GM10266 (cell line): ENCODE data around the gene CCDC88A.

Experiments used
- DNase-seq: peaks from one replicate; pipeline ENCODE4 v3.0.0; 2012; ENCODE audit errors: extremely low spot score
- TF ChIP-seq, protein P1 (sequence below): IDR thresholded peaks from 2 replicates; pipeline ENCODE4 v1.5.1; 2012; ENCODE audit warnings: mild to moderate bottlenecking, low read depth; ENCODE audit not compliant: control insufficient read depth, insufficient read depth; ENCODE audit errors: missing control alignments

CCDC88A gene

DNA sequence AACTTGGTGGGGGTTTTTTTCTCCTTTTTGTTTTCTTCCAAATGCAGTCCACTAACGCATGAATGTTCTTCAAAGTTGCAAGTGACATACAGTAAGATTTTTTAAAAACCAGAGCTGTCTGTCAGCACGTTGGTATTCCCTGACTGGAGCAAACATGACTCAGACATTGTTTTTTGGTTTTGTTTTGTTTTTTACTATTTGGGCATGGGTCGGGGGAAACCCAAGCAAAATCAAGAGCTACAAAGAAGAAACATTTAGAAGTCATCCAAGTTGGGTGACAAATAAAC, 726 bp upstream of the CCDC88A start:
- TF ChIP-seq, protein P1, sequence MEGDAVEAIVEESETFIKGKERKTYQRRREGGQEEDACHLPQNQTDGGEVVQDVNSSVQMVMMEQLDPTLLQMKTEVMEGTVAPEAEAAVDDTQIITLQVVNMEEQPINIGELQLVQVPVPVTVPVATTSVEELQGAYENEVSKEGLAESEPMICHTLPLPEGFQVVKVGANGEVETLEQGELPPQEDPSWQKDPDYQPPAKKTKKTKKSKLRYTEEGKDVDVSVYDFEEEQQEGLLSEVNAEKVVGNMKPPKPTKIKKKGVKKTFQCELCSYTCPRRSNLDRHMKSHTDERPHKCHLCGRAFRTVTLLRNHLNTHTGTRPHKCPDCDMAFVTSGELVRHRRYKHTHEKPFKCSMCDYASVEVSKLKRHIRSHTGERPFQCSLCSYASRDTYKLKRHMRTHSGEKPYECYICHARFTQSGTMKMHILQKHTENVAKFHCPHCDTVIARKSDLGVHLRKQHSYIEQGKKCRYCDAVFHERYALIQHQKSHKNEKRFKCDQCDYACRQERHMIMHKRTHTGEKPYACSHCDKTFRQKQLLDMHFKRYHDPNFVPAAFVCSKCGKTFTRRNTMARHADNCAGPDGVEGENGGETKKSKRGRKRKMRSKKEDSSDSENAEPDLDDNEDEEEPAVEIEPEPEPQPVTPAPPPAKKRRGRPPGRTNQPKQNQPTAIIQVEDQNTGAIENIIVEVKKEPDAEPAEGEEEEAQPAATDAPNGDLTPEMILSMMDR: no peak
- no peak for DNase-seq

DNA sequence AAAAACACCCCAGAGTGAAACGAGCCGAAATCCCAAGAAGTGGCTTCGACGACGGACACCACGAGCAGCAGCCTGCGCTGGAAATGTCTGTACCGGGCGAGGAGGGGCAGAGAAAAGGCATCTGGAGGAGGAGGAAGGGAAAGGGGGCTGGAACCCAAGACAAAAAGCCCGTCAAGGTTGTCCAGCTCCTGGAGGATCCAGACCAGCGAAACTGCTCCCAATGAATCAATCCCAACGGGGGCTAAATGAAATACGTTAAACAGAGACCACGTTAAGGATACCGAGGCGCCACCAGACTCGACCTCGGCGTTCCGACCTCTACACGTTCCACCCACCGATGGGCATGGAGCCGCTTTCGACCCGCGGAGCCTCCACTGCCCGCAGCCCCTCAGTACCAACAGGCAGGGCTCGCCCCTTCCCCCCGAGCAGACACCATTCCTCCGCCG, 400 bp downstream of the CCDC88A start:
- peak; percentile 34 for DNase-seq
- TF ChIP-seq, protein P1: no peak

DNA sequence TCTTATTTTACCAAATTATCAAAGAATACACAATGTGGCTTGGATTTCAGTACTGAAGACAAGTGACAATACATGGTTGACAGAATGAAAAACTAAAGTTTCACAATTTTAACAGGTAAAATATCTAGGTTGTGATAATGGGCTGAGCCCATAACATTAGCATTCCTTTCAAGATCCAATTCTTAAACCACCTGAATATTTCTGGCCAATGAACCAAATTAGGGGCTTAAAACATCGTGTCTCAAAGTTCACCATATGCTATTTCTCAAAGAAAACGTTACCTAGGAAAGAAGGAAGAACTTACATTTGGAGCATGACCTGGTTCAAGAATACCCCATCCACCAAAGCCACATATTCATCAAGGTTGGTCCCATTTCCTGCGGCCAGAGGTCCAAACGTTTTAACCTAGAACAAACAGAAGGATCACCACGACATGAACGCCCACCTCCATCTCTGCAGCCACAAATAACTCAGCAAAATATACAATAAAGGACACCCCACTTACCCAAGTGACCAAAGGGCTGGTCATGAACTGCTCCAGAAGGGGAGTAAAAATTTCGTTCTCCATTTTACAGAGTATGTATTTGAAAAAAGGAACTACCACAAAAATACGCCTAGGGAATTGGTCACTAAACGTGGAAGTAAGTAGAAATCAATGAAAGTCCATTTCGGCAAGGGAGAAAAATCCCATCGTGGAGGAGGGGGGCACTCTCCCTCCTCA, 984 bp downstream of the CCDC88A start:
- peak; percentile 22 for DNase-seq
- TF ChIP-seq, protein P1: no peak

DNA sequence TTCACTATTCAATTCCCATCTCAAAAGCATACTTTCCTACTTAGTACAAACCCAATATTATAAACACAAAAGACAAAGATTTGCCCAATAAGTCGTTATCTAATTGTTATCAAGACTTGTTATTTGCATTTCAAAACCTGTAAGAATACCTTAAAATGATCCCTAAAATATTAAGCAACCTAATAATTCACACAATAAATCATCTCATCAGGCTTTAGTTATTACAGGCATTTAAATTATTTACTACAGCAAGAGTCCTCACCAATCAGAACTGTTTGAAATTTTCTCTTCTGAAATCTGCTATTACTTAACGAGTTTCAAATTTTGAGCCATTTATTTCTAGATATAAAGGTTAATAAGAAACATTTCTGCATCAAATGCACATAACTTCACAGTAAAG, 1.6 kb downstream of the CCDC88A start:
- DNase-seq: no peak

DNA sequence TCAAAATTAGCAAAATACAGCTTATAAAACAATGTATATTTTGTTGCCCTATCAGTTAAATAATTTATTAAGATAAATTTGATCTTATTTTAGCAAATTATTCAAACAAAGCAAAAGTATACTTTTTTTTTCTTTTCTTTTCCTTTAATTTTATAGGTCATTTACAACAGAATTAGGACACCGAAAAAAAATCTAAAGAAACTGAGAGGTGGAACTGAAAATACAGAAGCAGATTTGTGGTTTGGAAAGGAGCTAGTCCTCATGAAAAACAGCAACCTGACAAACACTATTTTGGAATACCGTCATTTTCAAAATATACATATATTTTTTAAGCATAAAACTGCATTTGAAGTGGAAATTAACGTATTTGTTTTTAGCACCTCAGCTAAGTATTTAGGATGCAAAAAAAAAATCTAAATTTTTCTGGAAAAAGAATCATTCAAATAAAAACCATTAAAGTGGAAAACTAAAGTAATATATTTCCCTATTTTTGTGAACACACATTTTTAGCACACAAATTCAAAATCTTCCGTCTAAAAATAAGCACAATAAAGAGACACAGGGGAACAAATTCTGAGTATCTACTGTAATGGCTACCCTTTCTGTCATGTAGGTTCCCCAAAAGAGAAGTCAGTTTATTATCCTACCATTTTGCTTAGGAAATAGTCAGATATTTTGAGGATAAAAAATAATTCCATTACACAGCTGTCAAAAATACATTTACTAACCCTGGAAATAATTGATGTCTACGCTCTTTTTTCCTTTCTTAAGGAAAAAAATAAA, 2.7 kb downstream of the CCDC88A start:
- no peak for DNase-seq
- TF ChIP-seq, protein P1: no peak

More for the DNA sequence above, 1.6 kb downstream of the CCDC88A start:
- TF ChIP-seq, protein P1: no peak

- no peak for DNase-seq
- TF ChIP-seq, protein P1: no peak
Measured at GRCh38 chr2:55415300-55415699, 4.4 kb downstream of the CCDC88A start.

- DNase-seq: no peak
- TF ChIP-seq, protein P1: no peak
Measured at GRCh38 chr2:55408918-55409868, 10.5 kb downstream of the CCDC88A start.
